ENCODE measurements around the gene TMEM178B.
"Not testable (repeated sequence)": the region's sequence is repeated elsewhere in the genome, so short reads cannot be mapped to it uniquely, and the experiment has no call there.

Gene TMEM178B

DNA sequence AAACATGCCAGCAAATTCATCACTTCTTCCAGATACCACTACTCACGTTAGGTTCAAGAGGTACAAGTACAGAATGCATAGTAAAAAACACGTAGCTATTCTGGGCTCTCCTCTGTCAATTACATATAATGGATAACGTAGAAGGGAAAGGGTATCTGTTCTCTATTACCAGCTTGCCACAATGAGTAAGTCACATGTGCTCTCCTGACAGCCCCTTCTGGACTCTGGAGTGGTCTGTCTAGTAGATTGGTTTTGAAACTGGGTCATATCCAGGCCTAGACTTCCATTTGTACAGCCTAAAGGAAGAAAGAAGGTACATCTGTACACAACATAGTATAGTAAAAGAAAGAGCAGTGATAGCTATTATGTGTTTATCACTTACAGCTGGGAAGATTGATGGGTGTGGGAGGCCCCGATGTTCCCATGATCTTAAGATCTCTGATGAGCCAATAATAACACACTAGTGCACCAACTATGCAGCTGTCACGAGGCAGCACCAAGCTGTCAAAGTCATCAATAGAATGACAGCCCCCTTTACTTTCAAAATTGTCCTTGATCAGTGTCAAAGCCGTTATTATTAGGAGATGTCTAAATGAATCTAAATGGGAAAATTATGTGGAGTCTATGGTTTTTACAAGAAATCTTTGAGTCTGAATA is 315.4 kb downstream of the TMEM178B start:
- no peaks in the 10 kb centered on the region for H4K20me1 ChIP-seq
- TF ChIP-seq Cebpa-rat (IDR thresholded peaks at IDR 0.05) = no peak
- H3K27me3 ChIP-seq = no peaks in the 10 kb centered on the region
- H3K4me1 ChIP-seq = no peaks in the 10 kb centered on the region
- no peak overlapping the region for H3K27ac ChIP-seq
- no peaks in the 10 kb centered on the region for H3K9me3 ChIP-seq (replicated peaks in 1 of 11)
- no peak overlapping the region for H3K9ac ChIP-seq
- H3K4me3 ChIP-seq = no peak overlapping the region
- H3K4me2 ChIP-seq = no peak overlapping the region
- H3K36me3 ChIP-seq = no peaks in the 10 kb centered on the region

GRCh38 chr7:141390339-141390738 is 316.5 kb downstream of the TMEM178B start:
- Histone ChIP-seq H3K27me3 (no peaks in the 10 kb centered on the region), H3K27ac (no peak overlapping the region), H3K4me3 (no peak overlapping the region), H3K9me3 (replicated peaks in 1 of 11) (no peaks in the 10 kb centered on the region), H3K4me2 (no peak overlapping the region), H3K4me1 (no peaks in the 10 kb centered on the region), H4K20me1 (no peaks in the 10 kb centered on the region), H3K36me3 (no peaks in the 10 kb centered on the region), H3K9ac (no peak overlapping the region)
- no peak for TF ChIP-seq Cebpa-rat (IDR thresholded peaks at IDR 0.05)

DNA sequence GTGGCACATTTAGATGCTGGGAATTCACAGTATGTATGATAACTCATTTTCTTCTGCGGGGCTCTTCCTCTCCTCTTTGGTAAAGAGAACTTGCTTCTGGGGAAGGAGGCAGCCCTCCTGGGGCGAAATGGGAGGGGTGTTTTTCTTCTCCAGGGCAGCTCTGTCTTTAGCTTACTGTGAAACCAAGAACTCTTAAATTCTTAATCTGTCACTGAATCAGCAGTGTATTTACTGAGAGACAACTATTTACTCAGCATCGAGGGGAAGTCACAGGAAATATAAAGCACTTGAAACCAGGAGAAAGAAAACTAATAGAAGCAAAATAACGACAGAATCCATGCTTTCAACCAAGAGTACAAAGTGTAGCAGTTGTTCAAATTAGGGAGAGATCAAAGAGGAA is 319.2 kb downstream of the TMEM178B start:
- Histone ChIP-seq H3K27me3 (no peaks in the 10 kb centered on the region), H3K27ac (no peak overlapping the region), H3K4me2 (no peak overlapping the region), H4K20me1 (no peaks in the 10 kb centered on the region), H3K4me1 (no peaks in the 10 kb centered on the region), H3K36me3 (no peaks in the 10 kb centered on the region), H3K9ac (no peak overlapping the region), H3K4me3 (no peak overlapping the region), H3K9me3 (replicated peaks in 1 of 11) (no peaks in the 10 kb centered on the region)
- TF ChIP-seq Cebpa-rat (IDR thresholded peaks at IDR 0.05) = no peak

DNA sequence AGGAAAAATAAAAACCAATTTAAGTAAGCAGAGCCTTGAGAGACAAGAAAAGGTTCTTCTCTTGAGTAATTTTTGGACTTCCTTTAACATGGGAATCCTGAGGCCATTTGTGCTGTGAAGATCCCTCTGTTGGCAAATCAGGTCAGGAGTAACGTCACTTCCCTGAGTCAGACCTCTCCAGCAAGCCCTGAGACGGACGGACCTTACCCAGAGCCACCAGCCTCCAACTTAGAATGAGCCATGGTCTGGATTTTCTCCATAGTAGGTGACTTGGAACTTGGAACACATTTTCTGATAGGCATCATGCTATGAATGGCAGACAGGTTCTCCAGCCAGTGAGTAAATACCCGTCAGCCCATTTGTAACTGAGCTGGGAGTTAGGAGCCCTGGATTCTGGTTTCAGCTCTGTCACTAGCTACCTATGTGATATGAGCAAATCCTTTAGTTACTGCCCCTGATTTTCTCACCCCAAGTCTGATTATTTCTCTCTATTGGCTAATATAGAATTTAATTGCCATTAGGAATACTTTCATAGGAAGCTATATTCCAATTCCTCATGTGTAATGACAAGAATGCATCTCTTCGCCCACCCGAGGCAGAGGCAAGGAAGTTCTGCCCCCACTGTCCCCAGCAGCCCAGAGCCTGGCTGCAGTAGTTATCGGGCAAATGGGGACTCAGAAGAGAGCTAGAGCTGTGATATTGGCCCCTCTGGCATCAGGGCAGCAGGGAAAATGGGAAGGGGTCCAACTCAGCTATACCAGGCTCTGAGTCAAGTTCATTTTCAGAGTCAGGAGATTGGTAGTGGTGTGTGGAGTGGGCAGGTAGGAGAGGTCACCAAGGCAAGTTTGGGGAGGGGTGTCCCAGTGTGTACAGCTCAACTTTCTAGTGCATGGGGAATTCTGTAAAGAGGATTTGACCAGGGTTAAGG is 323.6 kb downstream of the TMEM178B start:
- H3K9me3 ChIP-seq (replicated peaks in 1 of 11) = no peaks in the 10 kb centered on the region
- no peak overlapping the region for H3K4me3 ChIP-seq
- H3K4me1 ChIP-seq = no peaks in the 10 kb centered on the region
- H3K27me3 ChIP-seq = no peaks in the 10 kb centered on the region
- H4K20me1 ChIP-seq = no peaks in the 10 kb centered on the region
- no peak overlapping the region for H3K27ac ChIP-seq
- TF ChIP-seq Cebpa-rat (IDR thresholded peaks at IDR 0.05) = no peak
- H3K9ac ChIP-seq = no peak overlapping the region
- no peaks in the 10 kb centered on the region for H3K36me3 ChIP-seq
- H3K4me2 ChIP-seq = no peak overlapping the region

GRCh38 chr7:141400356-141400755 is 326.5 kb downstream of the TMEM178B start:
- Histone ChIP-seq H4K20me1 (no peaks in the 10 kb centered on the region), H3K4me2 (no peak overlapping the region), H3K9me3 (replicated peaks in 1 of 11) (no peaks in the 10 kb centered on the region), H3K27ac (no peak overlapping the region), H3K27me3 (no peaks in the 10 kb centered on the region), H3K9ac (no peak overlapping the region), H3K4me3 (no peak overlapping the region), H3K36me3 (no peaks in the 10 kb centered on the region), H3K4me1 (no peaks in the 10 kb centered on the region)
- no peak for TF ChIP-seq Cebpa-rat (IDR thresholded peaks at IDR 0.05)

DNA sequence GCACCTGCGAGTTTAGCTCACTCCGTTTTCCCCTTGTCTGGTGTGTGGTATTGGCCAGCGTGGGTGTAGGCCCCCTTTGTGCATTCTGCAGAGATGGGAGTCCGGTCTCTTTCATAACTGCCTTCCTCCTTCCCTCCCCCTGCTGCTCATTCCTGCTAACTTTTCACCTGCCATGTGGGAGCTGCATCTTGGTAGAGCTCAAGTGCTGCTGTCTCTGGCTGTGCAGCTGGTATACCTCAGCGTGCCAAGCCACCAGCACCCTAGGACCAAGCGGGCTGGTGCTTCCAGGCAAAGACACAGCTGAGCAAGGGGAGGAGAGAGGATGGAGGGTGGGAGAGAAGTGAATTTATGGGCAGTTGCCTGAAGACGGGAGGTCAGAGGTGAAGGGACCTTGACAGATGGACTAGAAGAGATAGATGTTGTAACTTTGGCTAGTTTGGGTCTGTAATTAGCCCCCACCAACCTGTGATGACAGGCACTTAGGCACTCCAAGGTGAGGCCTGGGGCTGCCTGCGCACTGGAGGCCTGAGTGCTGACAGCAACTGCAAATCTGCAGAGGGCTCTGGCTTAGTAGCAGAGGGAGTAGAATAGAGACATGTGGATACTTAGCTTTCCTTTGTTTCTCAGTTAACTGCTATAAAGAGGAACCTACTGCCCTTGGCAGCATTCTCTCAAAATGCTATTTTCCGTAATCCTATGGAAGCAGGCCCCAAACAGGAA is 328.6 kb downstream of the TMEM178B start:
- Histone ChIP-seq H3K27me3 (no peaks in the 10 kb centered on the region), H3K4me2 (no peak overlapping the region), H3K4me1 (no peaks in the 10 kb centered on the region), H3K27ac (no peak overlapping the region), H3K9ac (no peak overlapping the region), H3K36me3 (no peaks in the 10 kb centered on the region), H3K4me3 (no peak overlapping the region), H4K20me1 (no peaks in the 10 kb centered on the region), H3K9me3 (replicated peaks in 1 of 11) (no peaks in the 10 kb centered on the region)
- TF ChIP-seq Cebpa-rat (IDR thresholded peaks at IDR 0.05) = no peak

GRCh38 chr7:141403846-141404245 is 330.0 kb downstream of the TMEM178B start:
- not testable (repeated sequence) for H4K20me1 ChIP-seq, H3K9ac ChIP-seq, H3K27me3 ChIP-seq

GRCh38 chr7:141406347-141406746 is 332.5 kb downstream of the TMEM178B start:
- TF ChIP-seq Cebpa-rat (IDR thresholded peaks at IDR 0.05) = no peak
- Histone ChIP-seq H4K20me1 (no peaks in the 10 kb centered on the region), H3K9me3 (replicated peaks in 1 of 11) (no peaks in the 10 kb centered on the region), H3K4me1 (0 out of 20 replicates have a peak, but pooled peaks cover 0 to 3% (median 0%) of the 10 kb centered on the region in 10 experiments), H3K36me3 (no peaks in the 10 kb centered on the region), H3K4me2 (no peak overlapping the region), H3K9ac (no peak overlapping the region), H3K27ac (no peak overlapping the region), H3K27me3 (no peaks in the 10 kb centered on the region), H3K4me3 (no peak overlapping the region)

More at GRCh38 chr7:141403846-141404245, 330.0 kb downstream of the TMEM178B start:
- H3K4me1 ChIP-seq; H3K4me2 ChIP-seq; H3K4me3 ChIP-seq; H3K27ac ChIP-seq; H3K36me3 ChIP-seq; H3K9me3 ChIP-seq (replicated peaks in 1 of 11): not testable (repeated sequence)

DNA sequence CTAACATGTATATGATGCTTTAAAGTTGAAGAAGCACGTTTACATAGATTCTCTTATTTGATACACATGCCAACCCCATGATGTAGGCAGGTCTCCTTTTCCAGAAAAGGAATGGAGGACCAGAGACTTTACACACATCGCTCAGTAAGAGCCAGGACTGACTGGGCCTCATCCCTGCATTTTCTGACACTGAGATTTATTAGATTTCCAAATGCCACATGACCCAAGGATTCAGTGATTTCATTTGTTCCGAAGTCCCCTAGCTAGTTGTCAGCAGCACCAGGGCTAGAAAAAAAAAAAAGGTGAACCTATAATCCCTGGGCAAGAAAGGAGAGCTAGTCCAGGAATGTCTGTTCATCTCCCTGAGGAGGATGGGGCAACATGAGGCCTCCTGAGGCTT is 334.0 kb downstream of the TMEM178B start:
- H3K36me3 ChIP-seq = no peaks in the 10 kb centered on the region
- H3K4me1 ChIP-seq = 0 out of 20 replicates have a peak, but pooled peaks cover 0 to 3% (median 0%) of the 10 kb centered on the region in 10 experiments
- H3K27ac ChIP-seq = no peak overlapping the region
- H3K27me3 ChIP-seq = no peaks in the 10 kb centered on the region
- H3K9ac ChIP-seq = no peak overlapping the region
- no peak overlapping the region for H3K4me3 ChIP-seq
- H4K20me1 ChIP-seq = no peaks in the 10 kb centered on the region
- no peaks in the 10 kb centered on the region for H3K9me3 ChIP-seq (replicated peaks in 1 of 11)
- H3K4me2 ChIP-seq = no peak overlapping the region
- no peak for TF ChIP-seq Cebpa-rat (IDR thresholded peaks at IDR 0.05)
